DOHH2 (cell line): Measurements from ENCODE around the gene LYPD6B.

Experiments used
- EZH2phosphoT487 ChIP-seq: fragments of 200-600 bp; sonication (generic); IDR thresholded peaks from 2 replicates; pipeline ENCODE4 v1.6.1; 2017; ENCODE audit warnings: borderline replicate concordance, mild to moderate bottlenecking, antibody characterized with exemption, low read length, moderate library complexity, mixed read lengths
- TF ChIP-seq, protein P1 (sequence below): fragments of 200-600 bp; sonication (generic); IDR thresholded peaks from one replicate; pipeline ENCODE4 v1.5.1; 2014; ENCODE audit warnings: antibody characterized with exemption, mild to moderate bottlenecking, low read depth, low read length; ENCODE audit not compliant: poor library complexity, severe bottlenecking

DNA sequence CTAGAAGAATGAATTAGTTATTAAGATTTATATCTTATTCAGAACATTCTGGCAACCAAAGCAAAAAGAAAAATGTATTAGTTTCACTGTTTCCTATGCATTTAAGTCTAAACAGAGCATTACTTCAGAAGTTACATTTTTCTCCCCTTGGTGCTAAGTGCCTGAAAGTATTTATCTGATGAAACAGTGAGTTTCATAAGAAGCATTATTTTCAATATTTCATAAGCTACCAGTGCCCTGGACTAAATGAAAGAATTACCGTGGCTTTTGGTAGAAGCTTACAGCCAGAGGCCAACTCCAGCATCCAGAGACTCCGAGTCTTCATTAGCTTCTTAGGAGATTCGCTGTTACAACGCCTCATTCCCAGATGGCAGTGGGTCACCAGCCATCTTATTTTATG is 97.6 kb downstream of the LYPD6B start:
- TF ChIP-seq, protein P1, sequence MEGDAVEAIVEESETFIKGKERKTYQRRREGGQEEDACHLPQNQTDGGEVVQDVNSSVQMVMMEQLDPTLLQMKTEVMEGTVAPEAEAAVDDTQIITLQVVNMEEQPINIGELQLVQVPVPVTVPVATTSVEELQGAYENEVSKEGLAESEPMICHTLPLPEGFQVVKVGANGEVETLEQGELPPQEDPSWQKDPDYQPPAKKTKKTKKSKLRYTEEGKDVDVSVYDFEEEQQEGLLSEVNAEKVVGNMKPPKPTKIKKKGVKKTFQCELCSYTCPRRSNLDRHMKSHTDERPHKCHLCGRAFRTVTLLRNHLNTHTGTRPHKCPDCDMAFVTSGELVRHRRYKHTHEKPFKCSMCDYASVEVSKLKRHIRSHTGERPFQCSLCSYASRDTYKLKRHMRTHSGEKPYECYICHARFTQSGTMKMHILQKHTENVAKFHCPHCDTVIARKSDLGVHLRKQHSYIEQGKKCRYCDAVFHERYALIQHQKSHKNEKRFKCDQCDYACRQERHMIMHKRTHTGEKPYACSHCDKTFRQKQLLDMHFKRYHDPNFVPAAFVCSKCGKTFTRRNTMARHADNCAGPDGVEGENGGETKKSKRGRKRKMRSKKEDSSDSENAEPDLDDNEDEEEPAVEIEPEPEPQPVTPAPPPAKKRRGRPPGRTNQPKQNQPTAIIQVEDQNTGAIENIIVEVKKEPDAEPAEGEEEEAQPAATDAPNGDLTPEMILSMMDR = no peak
- TF ChIP-seq EZH2phosphoT487 = no peak
